Activated T-helper 9 cell treated with anti-CD3 and anti-CD28 coated beads, Interleukin-2, amount 50 U/mL, for 16 hours (primary cell): ENCODE data around the gene NUDCD3.
"Not testable (repeated sequence)": the region's sequence is repeated elsewhere in the genome, so short reads cannot be mapped to it uniquely, and the experiment has no call there.

ENCODE experiments used
- DNase-seq: peaks from one replicate; pipeline ENCODE4 v3.0.0-alpha.2; 2020; ENCODE audit warnings: low read depth

Gene NUDCD3

DNA sequence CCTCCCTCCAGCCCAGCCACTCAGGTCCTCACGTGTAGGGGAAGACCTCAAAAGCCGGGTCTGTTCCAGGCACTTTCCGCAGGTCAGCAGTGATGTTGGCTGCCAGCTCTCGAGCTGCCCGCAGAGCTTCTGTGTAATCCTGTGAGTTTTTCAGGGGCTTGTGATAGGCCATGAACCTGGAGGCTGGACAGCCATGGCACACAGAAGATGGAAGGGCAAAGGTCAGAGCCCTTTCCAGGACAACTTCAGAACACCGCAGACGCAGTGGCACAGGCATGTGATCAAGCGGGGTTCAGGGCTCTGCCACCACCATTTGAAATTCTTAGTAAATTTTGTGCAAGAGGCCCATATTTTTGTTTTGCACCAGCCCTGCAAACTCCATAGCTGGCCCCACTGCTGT, 26.7 kb upstream of the NUDCD3 start:
- DNase-seq: no peak

DNA sequence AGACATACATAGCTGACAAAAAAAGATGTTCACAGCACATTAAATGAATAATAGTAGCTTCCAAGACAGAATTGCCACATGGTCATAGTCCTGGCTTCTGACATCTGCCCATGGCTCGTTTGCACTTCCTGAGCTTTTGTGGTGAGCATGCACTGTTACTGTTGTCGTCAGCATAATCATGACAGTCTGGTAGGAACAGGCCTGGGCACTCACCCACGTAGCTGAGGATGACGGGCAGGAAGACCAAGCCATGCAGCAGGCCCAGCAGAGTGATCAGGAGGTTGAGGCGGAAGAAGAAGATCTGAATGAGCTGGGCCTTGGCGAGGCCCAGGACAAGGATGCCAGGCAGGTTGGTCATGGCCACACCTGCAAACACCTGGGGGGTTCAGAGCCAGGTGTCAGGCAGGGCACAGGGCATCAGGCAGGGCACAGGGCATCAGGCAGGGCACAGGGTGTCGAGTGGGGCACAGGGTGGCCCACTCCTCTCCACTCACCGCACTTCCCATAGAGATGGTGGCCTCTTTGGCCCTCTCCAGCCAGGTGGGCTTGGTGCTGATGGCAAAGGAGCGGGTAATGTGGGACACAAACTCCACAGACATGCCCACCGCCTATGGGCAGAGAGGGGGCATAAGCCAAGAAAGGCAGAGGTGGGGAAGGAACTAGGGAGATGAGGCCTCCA, 25.3 kb upstream of the NUDCD3 start:
- no peak for DNase-seq

DNA sequence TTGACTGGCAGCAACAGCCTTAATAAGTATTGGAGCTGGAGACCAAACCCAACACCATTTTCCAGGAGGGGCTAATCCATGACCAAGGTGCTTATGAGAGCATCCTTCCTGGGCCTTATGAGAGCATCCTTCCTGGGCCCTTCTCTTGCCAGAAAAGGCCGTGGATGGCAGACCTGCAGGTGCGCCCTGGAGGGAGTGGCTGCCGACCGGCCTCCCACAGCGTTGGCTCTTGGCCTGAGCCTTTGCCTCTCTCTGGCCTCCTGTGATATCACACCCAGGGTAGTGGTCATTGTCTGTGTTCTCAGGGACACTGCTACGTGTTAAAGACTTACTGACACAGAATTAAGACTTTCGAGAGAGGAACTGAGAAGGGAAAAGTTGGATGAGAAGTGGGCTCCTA, 22.3 kb upstream of the NUDCD3 start:
- no peak for DNase-seq

DNA sequence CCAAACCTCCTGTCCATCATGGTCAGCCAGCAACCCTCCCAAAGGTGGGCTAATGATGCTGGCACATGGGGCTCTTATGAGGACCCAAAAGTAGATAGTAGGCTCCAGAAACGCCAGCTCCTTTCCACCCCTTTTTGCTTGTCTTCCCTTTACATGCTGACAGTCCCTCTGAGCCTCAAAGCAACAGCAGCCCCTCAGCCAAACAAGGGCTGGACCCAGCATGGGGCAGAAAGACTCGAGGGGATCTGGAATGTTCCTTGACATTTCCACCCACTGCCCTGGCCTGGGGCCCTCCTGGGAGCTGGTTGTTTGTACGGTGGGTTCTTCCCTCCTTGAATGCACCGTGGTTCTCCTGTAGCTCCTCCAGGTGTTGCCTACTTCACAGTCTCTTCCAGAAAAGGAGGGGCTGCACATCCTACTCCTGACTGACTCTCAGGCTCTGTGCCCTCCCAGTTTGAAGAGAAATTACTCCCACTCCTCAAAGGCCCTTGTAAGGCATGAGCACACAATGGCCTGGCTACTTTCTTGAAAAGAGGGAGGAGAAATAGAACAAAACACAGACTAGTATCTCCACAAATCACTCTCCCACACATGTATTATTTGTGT, 21.5 kb upstream of the NUDCD3 start:
- no peak for DNase-seq

DNA sequence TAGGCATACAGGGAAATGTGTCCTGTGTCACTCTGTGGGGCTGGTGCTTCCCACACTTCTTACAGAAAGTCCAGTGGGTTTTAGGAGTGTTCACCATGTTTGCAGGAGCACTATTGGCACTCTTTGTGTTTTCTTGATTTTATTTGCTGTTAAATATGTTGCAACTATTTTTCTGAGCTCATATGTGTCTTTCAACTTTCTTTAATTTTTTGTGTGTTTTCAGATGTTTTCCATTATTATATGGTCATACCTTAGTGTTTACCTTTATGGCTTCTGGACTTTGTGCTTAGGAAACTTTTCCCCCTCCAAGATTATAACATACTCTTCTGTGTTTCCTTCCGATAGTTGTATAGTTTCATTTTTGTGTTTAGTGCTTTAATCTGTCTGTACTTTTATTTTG, 20.8 kb upstream of the NUDCD3 start:
- no peak for DNase-seq

DNA sequence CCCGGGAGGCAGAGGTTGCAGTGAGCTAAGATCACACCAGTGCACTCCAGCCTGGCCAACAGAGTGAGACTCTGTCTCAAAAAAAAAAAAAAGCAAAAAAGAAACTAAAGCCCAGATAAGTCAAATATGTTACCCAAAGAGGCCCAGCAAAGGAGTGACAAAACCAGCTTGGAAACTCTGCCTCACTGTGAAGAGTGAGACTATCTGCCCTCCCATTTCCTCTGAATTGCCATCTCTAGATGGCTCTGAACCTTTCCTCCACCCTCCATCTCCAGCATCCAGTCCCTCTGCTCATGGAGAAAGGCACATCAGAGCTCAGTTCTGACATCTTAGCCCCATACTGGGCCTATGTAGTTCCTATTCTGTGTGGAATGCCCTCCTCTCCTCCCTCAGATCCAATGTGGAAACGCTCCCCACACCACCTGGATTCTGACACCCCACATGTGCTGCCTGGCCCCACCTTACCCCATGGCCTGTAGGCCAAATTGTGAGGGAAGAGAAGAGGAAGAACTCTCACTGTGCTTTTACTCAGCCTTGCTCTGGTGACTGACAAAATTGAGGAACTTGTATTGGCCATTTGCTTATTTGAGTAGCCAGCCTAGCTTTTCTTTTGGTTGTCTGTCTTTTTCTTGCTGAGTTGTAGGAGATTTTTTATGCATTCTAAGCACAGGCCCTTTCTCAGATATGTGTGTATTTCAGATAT, 18.0 kb upstream of the NUDCD3 start:
- no peak for DNase-seq

DNA sequence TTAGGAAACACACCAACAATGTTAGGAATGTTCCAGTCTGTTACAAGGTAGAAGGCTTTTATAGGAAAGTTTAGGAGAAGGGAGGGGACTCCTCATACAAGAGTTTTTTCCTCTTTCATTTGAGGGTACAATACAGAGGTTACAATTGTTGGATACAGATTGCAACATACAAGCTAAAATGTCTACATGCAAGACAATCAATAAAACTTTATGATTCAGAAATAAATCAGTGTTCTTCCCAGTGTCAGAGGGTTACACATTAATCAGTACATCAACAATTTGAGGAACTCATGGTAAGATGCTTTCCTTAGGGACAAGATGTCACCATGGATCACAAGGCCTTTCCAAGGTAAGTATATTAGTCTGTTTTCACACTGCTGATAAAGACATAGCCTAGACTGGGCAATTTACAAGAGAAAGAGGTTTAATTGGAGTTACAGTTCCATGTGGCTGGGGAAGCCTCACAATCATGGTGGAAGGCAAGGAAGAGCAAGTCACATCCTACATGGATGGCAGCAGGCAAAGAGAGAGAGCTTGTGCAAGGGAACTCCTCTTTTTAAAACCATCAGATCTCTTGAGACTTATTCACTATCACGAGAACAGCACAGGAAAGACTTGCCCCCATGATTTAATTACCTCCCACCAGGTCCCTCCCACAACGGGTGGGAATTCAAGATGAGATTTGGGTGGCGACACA, 16.3 kb upstream of the NUDCD3 start:
- DNase-seq: not testable (repeated sequence)

DNA sequence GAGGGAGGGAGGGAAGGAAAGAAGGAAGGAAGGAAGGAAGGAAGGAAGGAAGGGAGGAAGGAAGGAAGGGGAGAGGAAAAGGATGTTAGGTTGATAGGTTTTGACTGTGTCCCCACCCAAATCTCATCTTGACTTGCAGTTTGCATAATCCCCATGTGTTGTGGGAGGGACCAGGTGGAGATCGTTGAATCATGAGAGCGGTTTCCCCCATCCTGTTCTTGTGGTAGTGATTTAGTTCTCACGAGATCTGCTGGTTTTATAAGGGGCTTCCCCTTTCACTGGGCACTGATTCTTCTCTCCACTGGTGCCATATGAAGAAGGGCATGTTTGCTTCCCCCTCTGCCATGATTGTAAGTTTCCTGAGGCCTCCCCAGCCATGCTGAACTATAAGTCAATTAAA, 15.1 kb upstream of the NUDCD3 start:
- DNase-seq: no peak

DNA sequence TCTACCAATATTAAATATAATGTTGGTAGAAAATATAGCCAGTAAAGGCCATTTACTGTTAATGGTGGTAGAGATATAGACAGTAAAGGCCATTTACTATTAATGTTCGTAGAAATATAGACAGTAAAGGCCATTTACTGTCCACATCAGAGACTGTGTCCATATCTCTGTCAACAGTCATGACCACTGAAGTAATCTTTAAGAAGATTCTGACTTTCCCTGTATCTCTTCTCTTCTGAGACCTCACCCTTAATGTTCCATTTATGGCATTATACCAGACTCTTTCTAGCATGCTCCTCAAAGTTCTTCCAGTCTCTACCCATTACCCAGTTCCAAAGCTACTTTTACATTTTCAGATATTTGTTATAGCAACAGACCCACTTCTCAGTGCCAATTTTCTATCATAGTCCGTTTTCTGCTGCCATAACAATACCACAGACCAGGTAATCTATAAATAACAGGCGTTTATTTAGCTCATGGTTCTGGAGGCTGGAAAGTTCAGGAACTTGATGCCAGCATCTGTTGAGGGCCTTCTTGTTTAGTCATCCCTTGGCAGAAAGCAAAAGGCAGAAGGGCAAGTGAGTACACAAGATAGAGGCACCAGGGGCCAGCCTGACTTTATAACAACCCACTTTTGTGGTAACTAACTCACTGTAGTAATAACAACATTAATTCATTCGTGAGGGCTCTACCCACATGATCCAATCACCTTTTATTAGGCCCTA, 7.9 kb upstream of the NUDCD3 start:
- DNase-seq: no peak

DNA sequence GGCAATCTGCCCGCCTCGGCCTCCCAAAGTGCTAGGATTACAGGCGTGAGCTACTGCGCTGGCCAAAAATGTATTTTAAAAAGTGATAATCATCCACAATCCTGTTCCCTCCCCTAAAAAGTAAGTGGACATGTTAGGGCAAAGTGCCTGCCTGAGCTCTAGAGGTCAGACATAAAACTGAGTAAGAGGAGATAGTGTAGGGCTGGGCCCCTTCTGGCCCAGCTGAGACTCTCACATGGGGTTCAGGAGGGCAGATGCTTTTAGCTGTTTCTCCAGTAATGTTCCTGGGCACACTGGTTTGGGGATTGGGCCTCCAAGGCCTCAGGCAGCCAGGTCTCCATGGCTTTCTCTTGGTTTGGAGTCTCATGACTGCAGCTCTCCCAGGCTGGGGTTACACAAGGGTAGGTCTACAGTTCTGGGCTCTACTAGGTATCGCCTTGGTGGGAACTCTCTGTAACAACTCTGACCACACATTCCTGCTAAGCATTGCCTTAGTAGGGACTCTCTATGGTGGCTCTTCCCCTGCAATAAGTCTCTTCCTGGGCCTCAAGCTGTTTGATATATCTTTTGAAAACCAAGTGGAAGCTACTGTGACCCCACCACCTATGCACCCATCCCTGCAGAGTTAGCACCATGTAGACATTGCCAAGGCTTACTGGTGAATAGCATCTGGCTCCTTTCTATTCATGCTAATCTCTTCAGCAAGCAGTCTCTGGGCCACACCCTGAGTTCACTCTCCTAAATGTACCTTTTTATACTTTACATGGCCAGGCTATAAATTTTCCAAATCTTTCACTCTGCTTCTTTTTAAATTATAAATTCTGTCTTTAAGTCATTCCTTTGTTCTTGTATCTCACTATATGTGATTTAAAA, 6.9 kb upstream of the NUDCD3 start:
- no peak for DNase-seq

DNA sequence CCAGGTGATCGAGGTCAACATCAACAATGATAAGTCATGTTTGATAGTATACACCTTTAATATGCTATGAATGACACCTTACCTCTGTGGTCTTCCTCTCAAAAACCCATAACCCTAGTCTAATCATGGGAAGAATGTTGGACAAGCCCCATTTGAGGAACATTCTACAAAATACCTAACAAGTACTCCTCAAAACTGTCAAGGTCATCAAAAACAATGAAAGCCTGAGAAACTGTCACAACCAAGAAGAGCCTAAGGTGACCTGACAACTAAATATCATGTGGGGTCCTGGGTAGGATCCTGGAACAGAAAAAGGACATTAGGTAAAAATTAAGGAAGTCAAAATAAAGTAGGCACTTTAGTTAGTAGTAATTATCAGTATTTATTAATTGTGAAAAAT, 5.9 kb upstream of the NUDCD3 start:
- no peak for DNase-seq

DNA sequence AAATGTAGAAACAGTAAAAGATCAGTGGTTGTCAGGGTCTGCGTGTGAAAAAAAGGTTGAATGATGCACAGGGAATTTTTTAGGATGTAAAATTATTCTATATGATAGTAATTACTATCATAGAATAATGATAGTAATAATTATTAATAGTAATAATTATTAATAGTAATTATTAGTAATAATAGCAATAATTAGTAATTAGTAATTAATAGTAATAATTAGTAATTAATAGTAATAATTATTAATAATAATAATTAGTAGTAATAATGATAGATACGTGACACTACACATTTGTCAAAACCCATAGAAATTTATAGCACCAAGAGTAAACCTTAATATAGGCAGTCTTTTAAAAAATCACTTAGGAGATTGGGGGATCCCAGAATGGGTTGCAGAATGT, 4.5 kb upstream of the NUDCD3 start:
- no peak for DNase-seq

DNA sequence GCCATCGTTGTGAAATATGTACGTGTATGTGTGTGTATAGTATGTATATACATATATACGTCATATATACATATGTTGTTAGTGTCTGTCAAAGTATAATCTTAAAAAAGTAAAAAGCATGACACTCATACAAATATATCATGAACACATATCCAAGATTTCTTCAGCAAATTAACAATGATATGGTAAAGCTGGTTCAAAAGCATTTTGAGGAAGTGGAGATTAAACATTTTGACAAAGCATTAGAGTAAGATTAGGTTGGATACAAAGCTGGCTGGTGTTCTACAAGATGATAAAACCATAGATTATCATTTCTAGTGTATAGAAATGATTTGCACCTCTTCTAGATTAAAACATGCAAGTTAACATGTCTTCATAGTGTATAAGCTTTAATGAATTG, 771 bp upstream of the NUDCD3 start:
- no peak for DNase-seq

DNA sequence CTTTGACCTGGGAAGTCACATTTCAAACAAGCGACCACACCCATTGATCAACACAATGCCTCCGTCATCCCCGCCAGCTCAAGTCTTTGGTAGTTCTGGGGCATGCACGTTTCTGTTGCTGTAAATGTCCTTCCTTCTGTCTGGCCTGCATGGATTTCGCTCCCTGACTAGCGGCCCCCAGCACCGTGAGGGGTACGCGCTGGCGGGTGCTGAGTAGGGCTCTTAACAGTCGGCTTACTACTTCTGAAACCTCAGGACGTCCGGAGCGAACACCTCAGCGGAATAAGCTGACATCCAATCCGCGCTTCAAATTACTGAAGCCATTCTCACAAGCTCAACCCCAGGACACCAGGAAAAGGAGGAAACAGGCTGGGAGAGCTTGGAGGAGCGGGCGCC, 505 bp downstream of the NUDCD3 start:
- DNase-seq: no peak

DNA sequence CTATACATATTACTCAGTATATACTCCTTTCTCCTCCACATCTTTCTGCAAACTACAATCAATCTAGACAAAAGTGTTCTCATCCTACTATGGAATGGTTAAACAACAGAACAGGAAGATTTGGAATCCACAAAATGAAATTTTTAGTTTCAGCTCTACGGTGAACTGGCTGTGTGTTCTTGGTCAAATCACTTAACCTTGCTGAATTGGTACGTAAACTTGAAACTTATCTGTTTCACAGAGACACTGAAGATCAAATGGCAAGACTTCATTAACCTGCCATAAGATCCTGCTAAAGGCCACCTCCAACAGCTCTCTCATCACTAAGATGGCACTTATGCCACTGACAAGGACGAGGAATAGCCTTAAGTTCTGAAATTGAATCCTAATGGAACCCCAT, 1.5 kb downstream of the NUDCD3 start:
- no peak for DNase-seq

DNA sequence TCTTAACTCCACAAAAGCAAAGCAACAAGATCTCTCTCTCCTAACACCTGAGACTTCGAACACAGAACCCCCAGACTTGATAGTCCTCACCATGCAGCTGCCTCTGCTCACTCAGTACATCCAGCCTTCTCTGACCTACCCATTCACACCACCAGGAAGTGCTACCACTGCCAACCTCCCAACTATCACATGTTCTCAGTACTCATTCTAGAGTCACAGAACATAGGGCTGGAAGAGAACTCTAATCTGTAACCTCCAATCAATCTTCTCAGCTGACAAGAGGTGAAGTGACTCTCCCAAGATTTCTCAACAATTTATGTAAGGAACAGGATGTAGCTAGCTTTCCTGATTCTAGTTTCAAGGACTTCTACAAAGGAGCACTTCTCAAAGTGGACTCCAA, 3.8 kb downstream of the NUDCD3 start:
- no peak for DNase-seq

DNA sequence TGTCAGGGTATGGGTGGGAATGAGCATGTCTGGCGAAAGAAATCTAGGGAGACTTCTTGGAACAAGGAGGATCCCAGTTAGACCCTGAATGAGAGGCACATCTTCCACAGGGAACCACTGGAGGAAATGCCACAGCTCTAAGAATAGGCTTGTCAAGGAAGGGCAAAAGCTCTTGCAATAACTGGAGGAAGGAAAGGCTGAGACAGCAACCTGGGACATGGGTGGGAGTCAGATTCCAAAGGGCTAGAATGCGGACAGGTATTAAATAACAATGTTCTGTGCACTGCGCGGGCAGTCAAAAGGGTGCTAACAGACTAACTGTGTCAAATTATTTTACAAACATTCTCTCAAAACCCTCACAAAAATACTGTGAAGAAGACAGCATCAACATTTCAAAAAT, 4.5 kb downstream of the NUDCD3 start:
- DNase-seq: no peak

DNA sequence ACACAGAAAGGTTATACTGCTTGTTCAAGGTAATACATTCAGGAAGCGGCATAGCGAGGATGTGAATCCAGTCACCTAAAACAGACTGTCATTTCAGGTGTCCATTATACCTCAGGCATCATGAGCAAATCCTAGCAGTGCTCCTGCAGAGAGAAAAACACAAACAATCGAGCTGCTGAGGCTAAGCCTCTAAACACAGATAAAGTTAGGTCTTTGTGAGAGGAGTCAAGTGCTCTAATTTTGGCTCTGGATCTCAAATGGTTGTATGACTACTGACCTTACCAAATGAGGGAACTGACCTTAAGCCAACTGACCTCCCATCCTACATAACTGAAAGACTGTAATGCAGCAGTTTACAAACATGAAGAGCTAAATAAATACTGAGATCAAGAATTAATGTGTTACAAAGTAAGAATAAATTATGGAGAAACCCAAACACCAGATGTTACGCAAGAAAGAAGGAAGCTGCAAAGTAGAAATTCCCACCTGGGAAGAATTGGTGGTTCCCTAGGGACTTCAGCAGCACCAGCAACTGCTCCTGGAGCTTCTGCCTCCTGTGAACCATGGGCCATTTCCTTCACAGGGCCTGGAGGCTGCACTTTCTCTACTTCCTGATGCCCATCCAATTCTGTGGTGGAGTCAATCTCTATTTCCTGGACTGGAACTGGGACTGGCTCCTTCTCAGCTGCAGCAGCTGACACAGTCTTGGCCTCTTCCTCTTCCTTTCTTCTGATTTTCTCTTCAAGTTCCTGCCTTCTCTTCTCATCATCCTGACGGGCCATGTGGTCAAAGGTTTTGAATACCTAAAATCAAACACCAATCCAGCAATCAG, 5.8 kb downstream of the NUDCD3 start:
- DNase-seq: no peak

DNA sequence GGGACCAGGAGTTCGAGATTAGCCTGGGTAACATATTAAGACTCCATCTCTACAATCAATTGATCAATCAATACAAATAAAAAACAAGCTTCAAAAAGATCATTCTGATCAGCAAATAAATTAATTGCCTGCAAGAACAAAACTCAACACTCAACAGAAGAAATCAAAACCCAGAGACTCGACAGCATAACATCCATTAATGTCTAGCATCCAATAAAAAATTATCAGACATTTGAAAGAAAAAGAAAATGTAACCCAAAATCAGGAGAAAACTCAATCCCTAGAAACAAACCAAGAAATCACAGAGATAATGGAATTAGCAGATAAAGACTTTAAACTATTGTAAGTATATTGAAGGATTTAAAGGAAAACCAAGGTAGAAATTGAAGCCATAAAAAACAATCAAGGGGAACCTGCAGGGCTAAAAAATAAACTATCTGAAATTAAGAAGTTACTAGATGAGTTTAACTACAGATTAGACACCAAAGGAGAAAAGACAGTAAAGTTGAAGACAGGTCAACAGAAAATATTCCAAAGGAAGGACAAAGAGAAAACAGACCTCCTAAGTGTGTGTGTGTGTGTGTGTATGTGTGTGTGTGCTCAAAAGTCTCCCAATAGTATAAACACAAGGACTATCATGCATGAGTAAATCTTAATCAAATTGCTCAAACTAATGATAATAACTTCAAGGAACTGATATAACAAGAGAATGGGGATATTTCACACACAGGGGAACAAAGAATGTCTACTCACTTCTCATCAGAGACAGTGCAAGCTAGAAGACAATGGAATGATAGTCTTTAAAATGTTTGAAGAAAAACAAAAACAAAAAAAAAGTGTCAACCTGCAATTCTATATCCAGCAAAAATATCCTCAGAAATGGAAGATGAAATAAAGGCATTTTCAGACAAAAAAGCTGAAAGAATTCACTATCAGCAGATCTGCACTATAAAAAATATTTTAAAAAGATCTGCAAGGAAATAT, 7.7 kb downstream of the NUDCD3 start:
- no peak for DNase-seq
